C4-2B (cell line): Measurements from ENCODE around the gene LIFR.

Experiments
- H3K27ac ChIP-seq: fragments of 450-650 bp; 2 replicates; pipeline ENCODE4 v1.5.1; 2017
- CTCF ChIP-seq: fragments of 450-650 bp; conservative IDR thresholded peaks from 2 replicates; pipeline ENCODE4 v1.5.1; 2017; ENCODE audit warnings: mild to moderate bottlenecking
- ZFX ChIP-seq: fragments of 450-650 bp; IDR thresholded peaks from 2 replicates; pipeline ENCODE4 v1.6.1; 2017

LIFR gene

DNA sequence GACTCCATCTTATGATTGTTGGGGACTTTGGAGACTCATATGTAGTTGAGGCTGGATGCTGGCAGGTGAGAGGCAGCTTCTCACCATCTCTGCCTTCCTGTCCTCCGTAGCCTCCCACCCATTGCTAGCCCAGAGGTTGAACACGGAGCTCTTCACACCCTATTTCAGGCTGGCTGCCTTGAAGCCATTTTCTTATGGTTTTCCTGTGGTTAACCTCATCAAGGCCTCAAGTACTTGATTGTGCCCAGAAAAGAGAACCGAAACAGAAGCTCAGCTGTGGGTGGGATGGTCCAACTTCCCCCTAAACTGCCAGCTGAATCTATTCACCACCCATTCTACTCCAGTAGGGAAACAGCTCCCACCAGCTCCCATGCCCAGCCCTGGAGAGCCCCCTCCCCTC is 102.9 kb downstream of the LIFR start:
- TF ChIP-seq CTCF (no peak), ZFX (no peak)
- no peak overlapping the region for H3K27ac ChIP-seq

GRCh38 chr5:38452201-38452600 is 104.2 kb downstream of the LIFR start:
- H3K27ac ChIP-seq = no peak overlapping the region
- TF ChIP-seq ZFX = no peak
- no peak for TF ChIP-seq CTCF

- no peak overlapping the region for H3K27ac ChIP-seq
- TF ChIP-seq ZFX (no peak), CTCF (no peak)
Measured at GRCh38 chr5:38451074-38451725, 105.2 kb downstream of the LIFR start.

GRCh38 chr5:38450627-38451026 is 105.8 kb downstream of the LIFR start:
- H3K27ac ChIP-seq = no peak overlapping the region
- TF ChIP-seq CTCF (no peak), ZFX (no peak)

DNA sequence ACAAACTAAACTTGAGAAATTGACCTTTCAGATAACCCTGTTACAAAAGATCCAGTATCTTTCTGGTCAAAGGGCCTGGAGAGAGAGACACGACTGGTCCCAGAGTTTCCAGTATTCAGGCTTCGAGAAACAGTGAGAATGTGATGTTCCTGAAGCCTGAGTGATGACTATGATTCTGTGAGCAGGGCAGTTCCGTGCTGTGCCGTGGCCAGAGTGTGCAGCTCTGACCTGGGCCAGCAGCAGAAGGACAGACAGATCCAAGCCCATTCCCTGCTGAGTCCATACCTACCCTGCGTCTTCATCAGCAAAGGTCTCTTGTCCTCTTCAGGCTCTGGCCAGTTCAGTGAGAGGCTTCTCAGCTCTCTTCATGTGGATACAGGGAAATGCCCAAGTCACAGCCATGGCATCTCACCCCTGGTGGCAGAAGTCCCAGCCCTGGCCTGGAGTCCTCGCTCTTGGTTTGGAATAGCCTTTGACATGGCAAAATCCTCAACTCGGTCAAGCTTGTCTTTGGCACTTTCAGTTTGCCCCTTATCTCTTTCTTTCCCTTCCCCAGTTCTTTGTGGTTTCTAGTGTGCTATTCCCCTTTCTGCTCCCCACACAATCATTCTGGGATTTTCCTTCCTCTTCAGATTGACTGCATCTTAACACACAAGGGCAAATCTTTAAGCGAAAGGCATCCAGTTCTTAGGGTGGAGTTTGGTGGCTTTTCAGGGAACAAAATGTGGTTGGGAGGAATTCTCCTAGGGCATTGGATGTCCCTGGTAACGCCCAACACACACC is 107.7 kb downstream of the LIFR start:
- no peak for TF ChIP-seq ZFX
- TF ChIP-seq CTCF = no peak
- no peak overlapping the region for H3K27ac ChIP-seq

DNA sequence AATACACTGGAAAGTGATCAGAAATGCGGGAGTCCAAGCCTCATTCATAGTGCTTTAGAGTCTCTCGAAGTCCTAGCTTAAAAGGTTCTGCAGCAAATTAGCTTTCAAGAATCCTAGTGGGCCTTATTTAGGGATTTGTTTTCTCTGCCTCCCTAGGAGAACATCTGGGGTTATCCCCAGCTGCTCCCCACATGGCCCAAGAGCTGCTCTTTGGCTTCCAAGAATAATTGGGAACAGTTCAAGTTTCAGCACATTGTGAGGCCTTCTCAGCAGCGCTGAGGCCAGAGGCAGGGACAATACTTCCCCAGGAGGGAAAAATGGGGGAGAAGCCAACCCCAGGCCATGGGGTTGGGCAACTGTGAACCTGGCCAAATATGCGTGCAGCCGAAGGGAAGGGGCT is 108.7 kb downstream of the LIFR start:
- H3K27ac ChIP-seq = no peak overlapping the region
- TF ChIP-seq ZFX (no peak), CTCF (no peak)

GRCh38 chr5:38447056-38447455 is 109.4 kb downstream of the LIFR start:
- H3K27ac ChIP-seq = no peak overlapping the region
- TF ChIP-seq CTCF (no peak), ZFX (no peak)
